ENCODE measurements around the gene LBP.
"Not testable (repeated sequence)": the region's sequence is repeated elsewhere in the genome, so short reads cannot be mapped to it uniquely, and the experiment has no call there.

Gene LBP

GRCh38 chr20:38337561-38338140 is 8.6 kb upstream of the LBP start:
- H3K4me3 ChIP-seq (ENCODE audit: control insufficient read depth, low read depth, low read length): no peak overlapping the region
- peak; percentile 36 for TF ChIP-seq CTCF (IDR thresholded peaks at IDR 0.05; ENCODE audit: control insufficient read depth, insufficient read depth, low read depth, low read length, missing control alignments)
- DNase-seq (ENCODE audit: low read depth): no peak

- H3K4me3 ChIP-seq (ENCODE audit: control insufficient read depth, low read depth, low read length): no peak overlapping the region
- no peak for DNase-seq (ENCODE audit: low read depth)
- peak; percentile 39 for TF ChIP-seq CTCF (IDR thresholded peaks at IDR 0.05; ENCODE audit: control insufficient read depth, insufficient read depth, low read depth, low read length, missing control alignments)
Observed at GRCh38 chr20:38338849-38339520, 7.3 kb upstream of the LBP start.

GRCh38 chr20:38339521-38339896 is 6.8 kb upstream of the LBP start:
- not testable (repeated sequence) for DNase-seq (ENCODE audit: low read depth); H3K4me3 ChIP-seq (ENCODE audit: control insufficient read depth, low read depth, low read length)

GRCh38 chr20:38339997-38340396 is 6.3 kb upstream of the LBP start:
- TF ChIP-seq CTCF (IDR thresholded peaks at IDR 0.05; ENCODE audit: control insufficient read depth, insufficient read depth, low read depth, low read length, missing control alignments): no peak
- DNase-seq (ENCODE audit: low read depth): no peak
- H3K4me3 ChIP-seq (ENCODE audit: control insufficient read depth, low read depth, low read length): no peak overlapping the region

GRCh38 chr20:38340693-38341092 is 5.6 kb upstream of the LBP start:
- no peak overlapping the region for H3K4me3 ChIP-seq (ENCODE audit: control insufficient read depth, low read depth, low read length)
- DNase-seq (ENCODE audit: low read depth): no peak
- TF ChIP-seq CTCF (IDR thresholded peaks at IDR 0.05; ENCODE audit: control insufficient read depth, insufficient read depth, low read depth, low read length, missing control alignments): no peak

GRCh38 chr20:38342216-38342615 is 4.1 kb upstream of the LBP start:
- no peak overlapping the region for H3K4me3 ChIP-seq (ENCODE audit: control insufficient read depth, low read depth, low read length)
- DNase-seq (ENCODE audit: low read depth): no peak
- TF ChIP-seq CTCF (IDR thresholded peaks at IDR 0.05; ENCODE audit: control insufficient read depth, insufficient read depth, low read depth, low read length, missing control alignments): no peak

GRCh38 chr20:38342713-38343310 is 3.5 kb upstream of the LBP start:
- H3K4me3 ChIP-seq (ENCODE audit: control insufficient read depth, low read depth, low read length): no peak overlapping the region
- no peak for TF ChIP-seq CTCF (IDR thresholded peaks at IDR 0.05; ENCODE audit: control insufficient read depth, insufficient read depth, low read depth, low read length, missing control alignments)
- DNase-seq (ENCODE audit: low read depth): no peak
